Amygdala (tissue), 56 donors: ENCODE measurements around the gene TMEM18.

ENCODE experiments used
- DNase-seq, 56 donors: peaks; one replicate each; lab custom pipeline; 2025; lab: John Stamatoyannopoulos, UW

Gene TMEM18

DNA sequence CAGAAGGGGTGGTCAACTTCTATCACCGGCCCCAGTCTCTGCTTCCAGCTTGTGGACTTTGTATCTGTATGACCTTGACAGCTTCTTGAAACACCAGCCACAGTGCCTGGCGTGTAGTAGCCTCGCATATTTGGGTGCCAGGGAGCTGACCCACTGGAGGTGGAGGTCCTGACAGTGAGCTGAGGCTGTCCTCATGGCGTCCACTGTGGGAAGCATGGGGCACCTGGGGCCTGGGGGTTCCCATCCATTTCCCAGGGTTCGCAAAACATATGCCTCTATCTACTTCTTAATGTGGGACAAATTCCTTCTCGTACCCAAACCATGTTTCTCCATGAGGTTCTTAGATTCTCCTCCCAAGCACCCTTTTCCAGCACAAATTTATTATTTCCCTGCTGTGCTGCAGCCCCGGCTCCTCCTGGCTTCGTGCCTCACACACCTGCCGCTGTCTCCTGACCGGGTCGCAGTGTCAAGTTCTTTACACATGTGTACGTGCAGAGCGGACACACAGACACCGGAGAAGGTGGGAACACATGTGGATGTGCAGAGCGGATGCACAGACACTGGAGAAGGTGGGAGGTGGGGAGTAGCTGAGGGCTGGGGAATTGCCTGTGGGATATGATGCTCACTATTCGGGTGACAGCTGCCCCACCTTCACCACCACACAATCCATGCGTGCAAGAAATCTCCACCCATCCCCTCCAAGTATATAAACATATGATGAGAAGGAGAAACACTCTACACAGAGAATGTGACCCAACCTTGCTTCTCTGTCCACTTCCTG, 23.4 kb downstream of the TMEM18 start:
- no peak for DNase-seq

DNA sequence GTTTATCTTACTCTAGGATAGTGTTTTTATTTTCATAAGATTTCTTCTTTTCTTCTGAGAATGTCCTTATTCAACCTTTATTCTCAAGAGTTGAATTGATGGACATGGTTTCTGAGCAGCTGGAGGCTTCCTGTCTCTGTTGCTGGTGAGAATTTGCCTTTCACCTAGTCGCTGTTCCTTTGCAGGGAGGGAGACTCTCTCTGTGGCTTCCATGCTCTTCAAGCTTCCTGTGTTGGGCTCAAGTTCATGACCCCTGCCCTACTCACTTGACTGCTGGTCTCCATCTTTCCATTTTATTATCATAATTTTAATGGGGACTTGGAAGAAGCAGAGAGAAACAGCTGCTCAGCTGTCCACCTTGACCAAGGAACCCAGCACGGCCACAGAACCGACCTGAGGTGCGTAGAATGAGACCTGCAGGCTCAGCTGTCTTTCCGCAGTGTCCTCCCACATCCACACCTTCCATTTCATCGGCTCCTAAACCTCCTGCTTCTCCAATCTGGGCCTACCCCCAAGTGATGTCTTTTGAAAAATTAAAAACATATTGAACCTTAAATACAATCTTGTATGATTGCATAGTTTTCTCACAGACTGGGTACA, 24.2 kb downstream of the TMEM18 start:
- DNase-seq, result no peak

- DNase-seq, result no peak
These were observed 25.2 kb downstream of the TMEM18 start for GRCh38 chr2:651951-652373.

DNA sequence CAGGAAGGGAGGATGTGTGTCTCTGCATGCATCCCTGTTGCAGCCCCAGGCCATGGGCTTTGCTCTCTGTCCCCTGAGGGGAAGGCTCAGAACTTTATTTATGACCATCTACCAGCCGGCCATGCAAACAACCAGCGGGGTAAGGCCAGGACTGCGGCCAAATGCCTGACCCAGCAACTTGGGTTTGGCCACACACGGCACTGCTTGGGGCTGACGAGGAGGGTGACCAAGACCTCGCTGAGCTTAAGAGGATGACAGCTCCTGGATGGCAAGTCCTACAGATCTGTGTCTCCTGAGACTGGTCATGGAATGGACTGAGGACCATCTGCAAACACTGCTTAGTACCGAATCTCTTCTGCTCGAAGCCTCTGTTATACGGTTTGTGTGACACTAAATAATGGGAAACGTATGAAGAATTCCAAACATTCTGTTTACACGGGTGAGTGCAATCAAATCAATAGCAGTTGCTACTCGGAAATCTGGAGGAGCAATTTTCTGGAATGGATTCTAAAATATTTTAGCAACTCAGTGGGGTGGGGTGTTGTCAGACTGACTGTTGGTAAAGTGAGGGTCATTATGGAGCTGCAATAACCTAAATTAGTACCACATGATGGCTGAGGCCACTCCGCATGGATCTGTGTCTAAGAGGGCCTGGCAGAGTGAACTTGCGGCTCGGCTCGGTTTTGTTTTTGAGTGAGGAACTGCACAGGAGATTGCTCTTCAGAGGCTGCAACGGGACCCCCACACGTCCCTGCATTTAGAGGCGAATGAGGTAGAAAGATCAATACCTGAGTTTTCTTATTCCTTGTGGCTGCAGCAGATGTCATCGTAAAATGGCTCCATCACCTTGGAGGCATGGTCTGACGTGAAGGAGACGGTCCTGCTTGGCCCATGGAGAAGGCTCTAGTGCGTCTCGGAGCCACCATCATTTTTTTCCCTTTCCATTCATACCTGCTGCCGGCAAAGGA, 26.6 kb downstream of the TMEM18 start:
- DNase-seq, result no peak

GRCh38 chr2:649426-650342, 27.5 kb downstream of the TMEM18 start:
- DNase-seq, result no peak

DNA sequence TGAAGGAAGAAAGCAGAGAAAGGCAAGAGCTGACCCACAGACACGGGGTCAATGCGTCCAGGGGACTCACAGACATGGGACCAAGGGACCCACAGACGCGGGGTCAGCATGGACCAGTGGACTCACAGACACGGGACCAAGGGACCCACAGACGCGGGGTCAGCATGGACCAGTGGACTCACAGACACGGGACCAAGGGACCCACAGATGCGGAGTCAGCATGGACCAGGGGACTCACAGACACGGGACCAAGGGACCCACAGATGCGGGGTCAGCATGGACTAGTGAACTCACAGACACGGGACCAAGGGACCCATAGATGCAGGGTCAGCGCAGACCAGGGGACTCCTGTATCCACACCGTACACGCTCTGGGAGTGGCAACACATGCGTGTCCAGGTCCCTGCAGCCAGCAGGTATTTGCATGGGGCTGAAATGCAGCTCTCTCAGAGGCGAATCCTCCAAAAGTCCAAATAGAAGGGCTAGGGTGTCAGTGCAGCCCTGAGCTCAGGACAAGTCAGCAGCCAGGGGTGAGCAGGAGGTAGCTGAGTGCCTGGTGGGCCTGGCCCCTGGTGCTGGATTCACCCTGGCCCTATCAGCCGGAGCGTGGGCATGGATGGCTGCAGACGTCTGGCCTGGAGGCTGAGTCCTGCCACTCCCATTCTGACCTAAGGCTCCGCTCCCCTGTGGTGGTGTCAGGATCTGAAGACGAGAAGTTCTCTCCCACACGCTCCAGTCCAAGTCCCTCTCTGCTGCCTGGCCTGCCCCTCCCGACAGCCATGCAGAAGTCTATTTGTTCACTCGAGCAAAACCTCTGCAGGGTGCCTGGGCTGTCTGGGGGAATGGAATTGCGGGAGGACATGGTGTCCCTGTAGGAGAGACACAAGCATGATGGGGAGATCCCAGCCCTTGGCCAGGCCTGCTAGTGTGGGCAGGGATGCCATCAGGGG, 28.5 kb downstream of the TMEM18 start:
- no peak for DNase-seq

DNA sequence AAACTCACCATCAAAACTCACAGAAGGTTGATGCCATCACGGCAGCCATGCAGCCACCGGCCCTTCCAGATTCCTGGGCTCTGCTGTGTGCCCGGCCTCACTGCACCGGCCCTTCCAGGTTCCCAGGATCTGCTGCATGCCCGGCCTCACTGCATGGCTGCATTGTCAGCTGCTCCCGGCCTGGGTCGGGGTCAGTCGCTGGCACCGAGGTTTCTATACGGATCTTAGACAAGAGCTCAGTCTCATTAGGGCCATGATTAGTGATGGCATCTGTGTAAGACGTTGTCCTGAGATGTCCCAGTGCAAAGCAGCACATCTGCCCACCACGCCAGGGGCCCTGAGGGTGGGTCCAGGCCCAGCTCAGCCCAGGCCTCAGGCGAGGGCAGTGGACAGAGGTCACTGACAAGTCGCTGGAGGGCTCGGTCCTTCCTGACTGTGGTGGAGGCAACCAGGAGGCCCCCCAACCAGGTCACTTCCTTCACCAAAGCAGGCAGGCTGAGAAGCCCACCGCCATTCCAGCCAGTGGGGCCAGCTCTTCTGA, 29.4 kb downstream of the TMEM18 start:
- no peak for DNase-seq

- no peak for DNase-seq
These were observed 30.1 kb downstream of the TMEM18 start for GRCh38 chr2:647003-647560.

GRCh38 chr2:644871-645270, 32.3 kb downstream of the TMEM18 start:
- no peak for DNase-seq

GRCh38 chr2:643761-644160, 33.4 kb downstream of the TMEM18 start:
- DNase-seq, result no peak

GRCh38 chr2:643334-643733, 33.9 kb downstream of the TMEM18 start:
- DNase-seq, result no peak

DNA sequence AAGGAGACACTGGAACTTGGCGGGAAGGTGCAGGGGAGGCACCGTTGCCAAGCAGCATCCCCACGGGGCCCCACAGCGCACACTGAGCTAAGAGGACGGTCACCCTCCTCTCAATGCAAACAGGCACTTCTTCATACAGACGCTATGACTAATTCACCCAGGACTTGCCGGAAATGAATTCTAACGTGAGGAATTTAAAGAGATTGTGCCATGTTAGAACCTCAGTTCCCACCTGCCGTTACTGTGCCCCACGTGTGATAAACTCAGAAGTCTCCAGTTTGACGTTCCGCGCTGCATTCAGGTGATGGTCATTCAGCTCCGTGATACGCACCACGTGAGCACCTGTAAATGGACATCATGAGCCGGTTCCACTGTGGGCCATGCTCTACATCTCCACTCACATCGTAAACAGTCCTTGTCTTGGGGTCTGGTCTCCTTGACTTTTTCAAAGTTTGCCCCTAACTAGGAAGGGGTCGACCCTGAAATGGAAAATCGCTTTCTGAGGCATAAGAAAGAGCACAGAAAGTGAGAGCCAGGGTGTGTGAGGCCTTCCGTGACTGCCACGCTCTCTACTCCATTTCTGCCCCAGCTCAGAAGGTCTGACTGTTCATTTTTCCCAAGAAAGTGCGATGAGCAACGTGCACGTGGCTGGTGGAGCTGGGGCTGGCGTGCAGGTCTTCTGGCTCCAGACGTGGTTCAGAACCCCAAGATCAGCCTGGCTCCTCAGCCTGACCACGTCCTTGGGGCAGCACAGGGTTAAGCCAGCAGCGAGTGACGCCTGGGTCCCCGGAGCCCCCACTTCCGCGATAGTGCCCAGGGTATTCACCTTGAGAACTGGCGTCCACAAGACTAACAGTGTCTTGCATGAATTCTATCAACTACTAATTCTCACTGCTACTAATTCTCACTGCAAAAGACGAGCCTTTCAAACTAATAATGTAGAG, 35.1 kb downstream of the TMEM18 start:
- DNase-seq, result no peak

DNA sequence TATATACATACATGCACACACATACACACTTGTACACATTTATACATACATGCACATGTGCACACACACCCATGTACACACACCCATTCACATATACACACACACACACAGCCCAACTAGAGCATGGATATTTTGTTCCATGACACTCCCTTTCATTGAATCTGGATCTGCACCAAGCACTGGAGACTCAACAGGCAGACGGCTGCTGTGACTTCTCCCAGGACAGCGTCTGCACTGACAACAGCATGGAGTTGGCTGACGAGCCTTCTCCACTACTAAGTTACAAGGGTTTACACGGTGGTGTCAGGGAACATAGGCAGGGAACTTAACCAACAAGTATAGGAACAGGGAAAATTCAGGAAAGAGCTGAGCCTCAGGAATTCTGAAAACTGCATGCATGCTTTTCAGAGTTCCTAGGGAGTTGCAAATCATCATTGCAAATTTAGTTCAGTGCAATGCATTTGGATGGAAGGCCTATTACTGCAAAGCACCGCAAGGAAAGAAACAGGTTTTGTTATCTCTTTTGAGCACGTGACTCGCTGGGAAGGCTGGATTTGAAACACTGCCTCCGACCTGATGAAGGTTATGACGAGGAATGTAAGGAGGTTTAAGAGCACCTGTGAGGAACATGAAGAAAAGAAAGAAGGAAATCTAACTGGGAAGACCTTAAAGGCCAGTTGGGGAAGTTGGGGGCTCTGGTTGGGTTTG, 35.9 kb downstream of the TMEM18 start:
- DNase-seq, result no peak

DNA sequence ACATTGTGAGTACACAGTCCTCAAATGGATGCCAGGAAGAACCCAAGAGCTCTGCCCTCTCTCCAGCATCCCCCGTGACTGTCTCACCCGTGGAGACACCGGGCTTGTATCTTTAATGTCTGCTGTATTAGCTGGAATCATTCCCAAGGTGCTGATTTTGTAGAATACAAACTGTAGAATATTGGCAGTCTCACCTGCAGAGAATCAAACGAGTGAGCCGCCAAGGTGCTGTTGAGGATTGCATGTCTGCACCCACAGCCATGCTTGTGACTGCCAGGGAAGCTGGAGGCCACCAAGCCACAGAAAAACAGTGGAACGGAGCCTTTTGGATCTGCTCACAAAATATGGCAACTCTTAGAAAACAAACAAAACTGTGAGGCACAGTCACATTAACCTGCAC, 37.5 kb downstream of the TMEM18 start:
- no peak for DNase-seq

DNA sequence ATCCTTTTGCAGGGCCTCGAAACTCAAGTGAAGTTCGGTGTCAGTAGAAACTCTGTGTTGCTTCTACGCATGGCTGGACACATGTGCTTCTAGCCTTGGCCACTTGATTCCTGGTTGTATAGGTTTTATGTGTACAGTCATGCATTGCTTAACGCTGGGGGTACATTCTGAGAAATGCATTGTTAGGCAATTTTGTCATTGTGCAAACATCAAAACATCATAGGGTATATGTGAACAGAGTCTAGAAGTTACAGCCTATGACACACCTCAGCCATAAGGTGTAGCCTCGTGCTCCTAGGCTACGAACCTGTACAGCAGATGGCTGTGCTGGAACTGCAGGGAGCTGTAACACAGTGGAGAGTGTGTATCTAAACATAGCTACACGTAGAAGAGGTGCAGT, 39.4 kb downstream of the TMEM18 start:
- DNase-seq, result no peak

- no peak for DNase-seq
These were observed 39.8 kb downstream of the TMEM18 start for GRCh38 chr2:637406-637776.
